Stimulated activated CD4-positive, alpha-beta T cell treated with anti-CD3 and anti-CD28 coated beads, Interleukin-4, amount 100 ng/mL, for 24 hours (primary cell): Measurements from ENCODE around the gene C1D.
"Not testable (repeated sequence)": the region's sequence is repeated elsewhere in the genome, so short reads cannot be mapped to it uniquely, and the experiment has no call there.

Experiments
- DNase-seq: peaks from one replicate; pipeline ENCODE4 v3.0.0-alpha.2; 2020

C1D gene, protein sequence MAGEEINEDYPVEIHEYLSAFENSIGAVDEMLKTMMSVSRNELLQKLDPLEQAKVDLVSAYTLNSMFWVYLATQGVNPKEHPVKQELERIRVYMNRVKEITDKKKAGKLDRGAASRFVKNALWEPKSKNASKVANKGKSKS

DNA sequence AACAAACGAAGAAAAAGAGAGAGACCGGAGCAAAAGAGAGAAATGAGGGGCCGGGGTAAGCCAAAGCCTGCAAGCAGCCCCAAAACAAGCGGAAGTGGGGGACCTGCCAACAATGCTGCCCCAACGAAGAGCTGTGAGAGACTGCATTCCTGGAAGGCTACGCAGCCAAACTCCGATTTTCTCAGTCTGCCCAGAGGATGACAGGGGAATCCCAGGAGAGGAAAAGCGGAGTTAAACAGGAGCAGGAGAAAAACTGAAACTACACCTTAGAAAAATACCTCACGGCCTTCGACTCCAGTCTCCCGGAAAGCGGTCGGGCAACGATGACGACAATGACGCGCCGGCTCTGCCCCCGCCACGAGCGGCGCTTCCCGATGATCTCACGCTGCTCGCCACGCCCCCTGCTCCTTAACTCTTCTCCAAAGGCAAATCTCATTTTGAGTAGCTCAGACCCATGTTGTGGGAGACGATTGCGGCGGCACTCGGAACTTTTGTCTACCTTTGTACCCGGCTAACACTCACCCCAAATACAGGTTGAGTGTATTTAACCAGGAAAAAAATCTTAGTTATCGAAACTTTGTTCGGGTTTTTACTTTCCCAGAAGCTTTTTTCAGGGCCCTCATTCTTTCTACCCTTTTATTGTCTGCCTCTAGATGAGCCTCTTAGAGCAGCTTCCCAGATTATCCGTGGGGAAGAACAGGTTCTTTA, at the start of gene C1D:
TSS of gene C1D (minus strand) at position 325 of the 708 bp plus-strand sequence. CDS start 15,694 bp downstream, outside the sequence.
- DNase-seq: peak; percentile 93

DNA sequence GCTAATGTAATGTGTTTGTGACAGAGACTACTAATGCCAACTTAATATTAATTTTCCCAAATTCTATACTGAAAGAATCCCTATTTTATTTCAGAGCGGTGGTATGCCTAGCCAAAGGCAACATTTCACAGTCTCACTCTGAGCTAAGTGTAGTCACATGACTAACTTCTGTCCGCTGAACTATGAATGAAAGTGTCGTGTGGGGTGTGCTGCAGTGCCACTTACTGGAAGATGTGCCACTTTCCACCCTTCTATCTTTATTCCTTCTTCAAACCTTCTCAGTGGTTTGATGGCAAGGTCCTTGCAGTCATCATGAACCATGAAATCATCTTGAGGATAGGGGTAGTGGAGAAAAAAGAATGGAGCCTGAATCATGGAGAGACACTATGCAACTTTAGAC, 47.3 kb upstream of the C1D start:
- DNase-seq: no peak

DNA sequence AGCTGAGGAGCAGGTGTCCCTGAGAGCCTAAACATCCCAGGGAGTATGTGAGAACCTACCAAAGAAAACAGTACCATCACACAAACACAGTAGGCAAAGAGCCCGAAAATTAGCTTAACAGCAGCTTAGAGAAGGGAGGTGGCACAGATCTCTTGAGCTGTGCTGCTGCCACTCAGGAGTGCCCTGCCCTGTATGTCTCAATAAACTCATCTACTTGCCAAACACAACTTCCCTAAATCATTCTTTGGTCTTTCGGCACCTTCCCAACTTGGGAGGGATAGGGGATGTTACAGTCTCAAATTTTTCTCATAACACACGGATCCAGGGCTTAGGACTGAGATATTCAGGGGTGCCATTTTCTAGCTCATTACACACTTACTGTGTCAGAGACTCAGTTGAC, 45.3 kb upstream of the C1D start:
- DNase-seq: no peak

DNA sequence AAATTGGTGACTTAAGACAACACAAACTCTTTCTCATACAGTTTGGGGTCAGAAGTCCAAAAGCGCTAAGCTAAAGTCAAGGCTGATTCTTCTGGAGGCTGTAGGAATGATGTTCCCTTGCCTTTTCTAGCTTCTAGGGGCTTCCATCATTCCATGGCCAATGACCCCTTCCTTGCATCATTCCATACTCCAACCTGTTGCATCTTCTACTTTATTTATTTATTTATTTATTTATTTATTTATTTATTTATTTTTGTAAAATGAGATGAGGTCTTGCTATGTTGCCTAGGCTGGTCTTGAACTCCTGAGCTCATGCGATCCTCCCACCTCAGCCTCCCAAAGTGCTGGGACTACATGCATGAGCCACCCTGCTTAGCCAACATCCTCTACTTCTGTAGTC, 44.7 kb upstream of the C1D start:
- no peak for DNase-seq

DNA sequence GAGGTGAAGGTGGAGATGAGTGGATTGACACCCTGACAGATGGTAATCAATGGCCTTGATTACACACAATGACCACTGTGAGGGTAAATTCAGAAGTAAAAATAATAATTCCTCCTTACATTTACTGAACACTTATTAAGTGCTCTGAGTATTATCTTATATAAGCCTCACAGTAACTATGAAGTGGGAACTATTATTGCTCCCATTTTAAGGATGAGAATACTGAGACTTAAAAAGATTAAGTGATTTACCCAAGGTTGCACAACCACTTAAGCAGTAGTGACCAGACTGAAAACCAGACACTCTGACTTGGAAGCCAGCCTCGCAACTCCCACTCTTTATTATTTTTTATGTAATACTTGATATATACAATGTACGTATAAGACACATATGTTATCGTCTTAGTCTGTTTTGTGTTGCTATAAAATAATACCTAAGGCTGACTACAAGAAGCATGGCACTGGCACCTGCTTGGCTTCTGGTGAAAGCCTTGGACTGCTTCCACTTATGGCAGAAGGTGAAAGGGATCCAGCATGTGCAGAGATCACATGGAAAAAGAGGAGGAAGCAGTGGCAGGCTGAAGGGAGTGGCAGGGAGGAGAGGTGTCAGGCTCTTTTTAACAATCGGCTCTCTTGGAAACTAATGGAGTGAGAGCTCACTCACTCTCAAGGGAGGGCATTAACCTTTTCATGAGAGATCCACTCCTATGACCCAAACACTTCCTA, 41.5 kb upstream of the C1D start:
- DNase-seq: no peak

DNA sequence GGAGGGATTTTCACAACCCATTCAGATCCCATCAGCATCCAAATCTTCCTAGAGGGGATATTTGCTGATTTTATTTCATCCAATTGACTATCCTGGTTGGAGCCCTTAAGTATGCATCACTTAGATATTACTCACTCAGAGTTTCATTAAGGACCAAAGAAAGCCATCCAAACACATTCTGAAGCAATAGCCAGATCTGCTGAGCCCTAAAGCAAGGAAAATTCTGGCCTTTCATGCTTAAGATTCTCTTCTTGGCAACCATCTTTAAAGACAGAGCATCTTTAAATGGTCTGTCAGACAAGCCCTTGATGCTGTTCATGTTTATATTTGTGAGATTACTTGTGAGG, 40.9 kb upstream of the C1D start:
- no peak for DNase-seq

DNA sequence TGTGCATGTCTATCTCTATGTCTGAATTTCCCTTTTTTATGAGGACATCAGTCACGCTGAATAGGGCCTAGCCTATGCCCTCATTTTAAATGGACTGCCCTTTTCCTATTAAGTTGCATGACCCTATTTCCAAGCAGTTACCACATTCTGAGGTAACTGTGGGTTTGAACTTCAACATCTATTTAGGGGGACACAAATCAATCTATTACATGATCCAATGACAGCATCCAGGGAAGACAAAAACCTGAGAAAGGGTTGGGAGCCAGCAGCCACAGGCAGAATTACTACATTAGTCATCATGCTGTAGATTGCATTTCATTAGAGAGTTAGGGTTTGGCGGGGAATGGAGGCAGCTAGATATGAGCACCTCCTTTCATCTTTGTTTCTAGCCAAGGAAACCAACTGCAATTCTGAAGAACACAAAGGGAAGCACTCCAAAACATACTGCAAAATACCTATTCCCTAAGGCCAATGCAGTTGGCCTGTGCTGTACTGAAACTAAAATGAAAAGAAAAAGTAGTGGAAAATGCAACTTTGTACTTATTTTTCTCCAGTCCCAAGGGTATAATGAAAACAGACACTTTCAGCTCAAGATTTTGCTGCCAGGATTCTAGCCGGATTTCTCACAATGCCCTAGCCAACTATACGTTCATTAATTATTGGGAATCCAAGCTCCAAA, 40.4 kb upstream of the C1D start:
- no peak for DNase-seq

DNA sequence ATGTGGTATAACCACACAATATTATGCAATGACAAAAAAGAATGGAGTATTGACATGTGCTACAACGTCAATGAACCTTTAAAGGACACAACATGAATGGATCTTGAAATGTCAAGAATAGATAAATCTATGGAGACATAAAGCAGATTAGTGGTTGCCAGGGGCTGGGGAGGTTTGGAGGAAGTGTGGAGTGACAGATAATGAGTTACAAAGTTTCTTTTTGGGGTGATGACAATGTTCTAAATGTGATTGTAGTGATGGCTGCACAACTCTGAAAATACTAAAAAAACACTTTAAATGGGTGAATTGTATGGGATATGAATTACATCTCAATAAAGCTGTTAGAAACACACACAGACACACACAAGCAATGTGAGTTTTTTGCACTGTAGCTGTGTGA, 37.4 kb upstream of the C1D start:
- no peak for DNase-seq

DNA sequence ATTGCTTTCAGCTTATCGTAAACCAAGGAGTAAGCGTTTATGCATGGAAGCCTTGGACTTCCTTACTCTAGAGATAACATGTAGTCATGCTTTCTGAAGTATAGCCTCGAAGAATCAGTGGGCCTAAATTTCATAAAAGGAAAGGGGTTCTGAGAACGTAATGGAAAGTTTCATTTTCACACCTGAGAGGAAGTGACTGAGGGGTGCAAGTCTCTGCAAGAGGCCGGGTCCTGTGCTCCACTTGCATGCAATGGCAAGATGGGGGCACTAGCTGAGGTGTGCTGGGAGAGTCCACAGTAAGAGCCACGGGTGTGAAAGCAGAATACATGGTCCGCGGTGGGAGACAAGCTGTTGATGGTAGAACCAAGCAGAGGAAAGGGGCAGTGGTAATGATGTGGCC, 36.5 kb upstream of the C1D start:
- DNase-seq: no peak

DNA sequence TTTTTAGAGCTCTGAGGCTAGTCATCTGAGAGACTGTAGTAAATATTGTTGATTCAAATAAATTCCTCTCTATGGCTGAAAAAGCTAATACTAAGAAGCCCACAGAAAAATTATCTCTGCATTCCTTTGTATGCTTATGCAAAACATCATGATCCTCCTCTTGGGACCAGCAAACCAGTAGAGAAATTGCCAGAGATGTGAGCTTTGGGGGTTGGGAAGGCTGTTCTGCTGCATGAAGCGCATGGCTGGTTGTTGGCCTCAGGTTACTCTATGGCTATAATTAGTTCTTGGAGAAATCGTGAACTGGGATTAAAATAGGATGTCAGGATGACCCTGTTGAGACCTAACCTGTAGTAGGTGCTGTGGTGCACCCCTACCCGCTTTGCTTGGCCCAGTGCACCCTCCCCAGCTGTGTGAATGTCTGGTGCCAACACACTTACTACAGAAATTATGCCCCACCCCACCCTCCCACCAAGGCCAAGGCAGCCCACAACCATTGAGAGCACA, 35.5 kb upstream of the C1D start:
- no peak for DNase-seq

DNA sequence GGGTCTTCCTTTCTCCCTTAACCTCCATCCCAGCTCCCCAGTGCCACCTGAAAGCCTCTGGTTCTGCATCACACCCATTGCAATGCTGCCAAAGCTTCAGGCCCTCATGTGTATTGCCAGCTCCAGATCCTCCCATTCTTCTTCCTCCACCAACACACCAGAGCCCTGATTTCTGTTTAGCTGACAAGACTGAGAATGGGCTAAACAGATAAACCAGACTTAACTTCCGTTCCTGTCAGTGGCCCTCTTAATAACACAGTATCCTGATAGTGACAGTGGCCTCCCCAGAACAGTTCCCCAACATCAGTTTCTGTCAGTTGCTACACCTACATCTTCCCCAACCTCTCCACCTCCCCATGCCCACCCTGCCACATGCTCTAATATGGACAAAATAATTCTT, 31.3 kb upstream of the C1D start:
- no peak for DNase-seq

DNA sequence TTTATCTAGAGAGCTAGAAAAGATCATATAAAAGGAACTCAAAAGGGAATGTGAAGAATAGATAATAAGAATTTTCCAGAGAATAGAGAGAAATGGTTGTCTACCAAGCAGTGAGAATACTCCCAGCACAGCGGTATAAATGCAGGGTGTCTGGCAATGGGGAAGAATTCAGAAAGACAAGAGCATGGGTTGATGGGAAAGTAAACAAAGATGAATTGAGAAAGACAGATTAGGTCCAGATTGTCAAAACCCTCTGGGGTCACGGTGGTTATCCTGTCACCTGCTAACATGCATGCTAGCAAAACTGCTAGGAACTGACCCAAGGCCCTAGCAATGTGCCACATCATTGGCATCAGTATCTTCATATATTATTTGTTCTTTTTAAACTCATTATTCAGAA, 30.8 kb upstream of the C1D start:
- DNase-seq: no peak

DNA sequence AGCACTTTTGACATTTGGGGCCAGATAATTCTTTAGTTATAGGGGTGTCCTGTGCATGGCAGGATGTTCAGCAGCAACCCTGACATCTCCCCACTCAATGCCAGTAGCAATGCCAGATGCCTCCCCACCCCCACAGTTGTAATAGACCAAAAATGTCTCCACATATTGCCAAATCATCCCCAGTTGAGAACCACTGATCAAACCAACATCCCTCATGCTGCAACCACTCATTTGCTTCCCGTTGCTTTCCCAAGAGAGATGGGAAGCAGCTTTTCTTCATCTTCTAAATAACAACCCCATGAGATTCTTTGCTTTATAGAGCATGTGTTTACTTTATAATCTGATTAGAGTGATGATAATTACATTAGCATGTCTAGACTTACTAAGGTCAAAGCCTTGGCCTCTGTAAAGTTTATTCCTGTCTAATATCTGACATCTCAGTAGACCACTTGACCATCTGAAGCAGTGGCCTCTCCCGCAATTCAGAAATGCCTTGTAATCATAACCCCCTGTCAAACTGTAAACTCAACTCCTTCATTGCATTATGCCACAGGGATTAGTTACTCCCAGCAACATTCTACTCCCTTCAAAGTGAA, 28.7 kb upstream of the C1D start:
- no peak for DNase-seq

DNA sequence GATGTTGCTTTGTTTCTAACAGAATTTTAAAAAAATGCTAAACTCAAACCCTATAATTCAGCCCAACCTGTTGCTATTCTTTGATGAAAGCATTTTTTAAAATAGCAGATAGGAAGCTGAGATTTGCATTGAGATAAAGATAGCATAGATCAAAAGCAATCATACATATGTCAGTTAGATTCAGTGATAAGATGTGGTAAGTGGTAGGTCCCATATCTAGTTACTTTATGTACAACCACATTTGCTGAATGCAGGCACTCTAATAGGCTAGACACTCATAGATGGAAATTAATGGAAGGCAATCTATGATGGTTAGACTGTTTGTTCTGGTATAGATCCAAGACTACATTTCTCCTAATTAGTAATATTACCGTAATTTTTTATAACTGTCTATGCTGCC, 27.2 kb upstream of the C1D start:
- DNase-seq: no peak

DNA sequence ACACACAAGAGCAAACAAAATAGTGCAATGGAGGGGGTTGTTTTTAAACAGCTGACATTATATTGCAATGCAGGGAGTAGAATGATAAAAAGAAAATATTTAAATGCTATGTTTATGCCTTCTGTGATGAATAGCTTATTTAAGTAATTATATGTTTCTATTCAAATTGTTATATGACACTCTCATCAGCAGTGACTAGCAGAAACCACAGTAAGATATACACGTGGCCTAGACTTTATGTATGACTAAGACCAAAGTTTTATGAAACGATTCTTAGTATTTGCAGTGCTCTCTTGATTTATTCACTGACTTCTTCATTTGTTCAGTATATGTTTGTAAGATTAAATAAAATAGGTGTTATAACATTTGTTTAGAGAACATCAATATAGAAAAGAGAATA, 26.1 kb upstream of the C1D start:
- DNase-seq: no peak

DNA sequence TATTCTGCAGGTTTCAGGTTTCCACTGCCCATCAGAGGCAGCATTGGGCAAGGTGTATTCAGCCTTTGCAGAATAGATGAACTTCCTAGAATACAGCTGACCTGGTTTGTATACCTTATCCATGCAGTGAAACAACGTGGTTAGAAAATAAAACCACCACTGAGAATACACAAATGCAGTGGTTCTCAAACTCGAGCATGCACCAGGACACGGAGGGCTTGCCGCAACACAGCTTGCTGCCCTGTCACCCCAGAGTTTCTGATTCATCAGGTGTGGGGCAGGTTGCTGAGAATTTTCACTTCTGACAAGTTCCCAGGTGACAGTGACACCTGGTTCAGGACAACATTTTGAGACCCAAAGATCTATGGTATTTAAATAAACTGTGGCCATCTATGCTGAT, 23.4 kb upstream of the C1D start:
- no peak for DNase-seq

DNA sequence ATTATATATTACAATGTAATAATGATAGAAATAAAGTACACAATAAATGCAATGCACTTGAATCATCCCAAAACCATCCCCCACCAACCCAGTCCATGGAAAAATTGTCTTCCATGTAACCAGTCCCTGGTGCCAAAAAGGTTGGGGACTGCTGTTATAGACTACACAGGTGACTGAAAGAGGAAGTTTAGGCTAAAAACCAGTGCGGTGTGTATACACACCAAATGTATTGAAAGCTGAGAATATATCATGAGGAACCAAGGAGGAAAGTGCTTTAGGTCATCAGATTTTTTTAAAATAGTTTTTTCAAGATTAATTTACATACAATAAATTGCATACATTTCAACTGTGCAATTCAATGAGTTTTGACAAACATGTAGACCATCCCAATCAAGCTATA, 20.5 kb upstream of the C1D start:
- DNase-seq: no peak

DNA sequence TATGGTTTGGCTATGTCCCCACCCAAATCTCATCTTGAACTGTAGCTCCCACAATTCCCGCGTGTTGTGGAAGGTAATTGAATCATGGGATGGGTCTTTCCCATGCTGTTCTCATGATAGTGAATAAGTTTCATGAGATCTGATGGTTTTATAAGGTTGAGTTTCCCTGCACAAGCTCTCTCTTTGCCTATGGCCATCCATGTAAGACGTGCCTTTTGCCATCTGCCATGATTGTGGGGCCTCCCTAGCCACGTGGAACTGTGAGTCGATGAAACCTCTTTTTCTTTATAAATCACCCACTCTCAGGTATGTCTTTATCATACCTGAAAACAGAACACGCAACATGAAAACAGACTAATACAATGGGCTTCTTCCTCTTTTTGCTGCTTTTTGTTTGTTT, 11.2 kb upstream of the C1D start:
- DNase-seq: no peak

DNA sequence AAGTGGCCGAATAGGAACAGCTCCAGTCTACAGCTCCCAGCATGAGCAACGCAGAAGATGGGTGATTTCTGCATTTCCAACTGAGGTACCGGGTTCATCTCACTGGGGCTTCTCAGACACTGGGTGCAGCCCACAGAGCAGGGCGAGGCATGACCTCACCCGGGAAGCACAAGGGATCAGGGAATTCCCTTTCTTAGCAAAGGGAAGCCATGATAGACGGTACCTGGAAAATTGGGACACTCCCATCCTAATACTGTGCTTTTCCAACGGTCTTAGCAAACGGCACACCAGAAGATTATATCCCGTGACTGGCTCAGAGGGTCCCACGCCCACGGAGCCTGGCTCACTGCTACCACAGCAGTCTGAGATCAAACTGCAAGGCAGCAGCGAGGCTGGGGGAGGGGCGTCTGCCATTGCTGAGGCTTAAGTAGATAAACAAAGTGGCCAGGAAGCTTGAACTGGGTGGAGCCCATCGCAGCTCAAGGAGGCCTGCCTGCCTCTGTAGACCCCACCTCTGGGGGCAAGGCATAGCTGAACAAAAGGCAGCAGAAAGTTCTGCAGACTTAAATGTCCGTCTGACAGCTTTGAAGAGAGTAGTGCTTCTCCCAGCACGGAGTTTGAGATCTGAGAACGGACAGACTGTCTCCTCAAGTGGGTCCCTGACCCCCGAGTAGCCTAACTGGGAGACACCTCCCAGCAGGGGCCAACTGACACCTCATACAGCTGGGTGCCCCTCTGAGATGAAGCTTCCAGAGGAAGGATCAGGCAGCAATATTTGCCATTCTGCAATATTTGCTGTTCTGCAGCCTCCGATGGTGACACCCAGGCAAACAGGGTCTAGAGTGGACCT, 1.2 kb upstream of the C1D start:
- DNase-seq: not testable (repeated sequence)

DNA sequence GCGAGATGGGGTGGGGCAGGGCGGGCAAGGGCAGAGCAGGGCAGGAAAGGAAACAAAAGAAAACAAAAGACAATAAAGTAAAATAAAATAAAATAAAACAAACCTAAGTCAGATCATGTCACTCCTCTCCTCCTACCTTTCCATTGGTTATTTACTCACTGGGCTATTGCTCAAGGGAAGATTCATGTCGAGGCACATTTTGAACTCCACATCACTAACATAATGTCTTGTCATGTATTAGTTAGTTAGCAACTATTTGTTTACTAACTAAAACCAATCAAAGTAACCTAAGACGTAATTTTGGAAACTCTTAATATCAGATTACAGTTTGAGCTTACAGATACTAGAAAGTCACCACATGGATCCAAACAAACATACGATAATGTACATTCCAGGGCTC, 2.2 kb downstream of the C1D start:
- no peak for DNase-seq

DNA sequence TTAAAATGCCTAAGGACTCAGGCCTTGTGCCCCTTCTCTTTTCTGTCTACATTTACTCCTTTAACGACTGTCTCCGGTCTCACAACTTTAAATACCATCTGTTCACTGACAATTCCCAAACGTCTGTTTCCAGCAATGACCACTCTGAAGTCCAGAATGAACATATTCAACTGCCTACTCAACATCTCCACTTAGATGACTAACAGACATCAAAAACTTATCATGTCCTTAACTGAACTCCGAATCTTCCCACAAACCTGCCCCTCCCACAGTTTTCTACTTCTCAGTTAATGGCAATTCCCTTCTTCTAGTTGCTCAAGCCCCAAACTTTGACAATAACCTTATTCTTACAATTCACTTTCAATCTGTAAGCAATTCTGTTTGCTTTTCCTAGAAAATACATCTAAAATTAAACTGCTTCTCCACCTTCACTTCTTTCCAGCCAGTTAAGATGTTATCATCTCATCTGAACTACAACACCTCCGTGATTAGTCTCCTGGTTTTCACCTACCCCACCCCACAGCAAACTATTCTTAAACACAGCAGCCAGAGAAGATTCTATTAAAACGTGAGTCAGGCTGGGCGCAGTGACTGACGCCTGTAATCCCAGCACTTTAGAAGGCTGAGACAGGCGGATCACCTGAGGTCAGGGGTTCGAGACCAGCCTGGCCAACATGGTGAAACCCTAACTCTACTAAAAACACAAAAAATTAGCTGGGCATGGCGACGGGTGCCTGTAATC, 2.8 kb downstream of the C1D start:
- no peak for DNase-seq
